Cerebellar nuclear complex (tissue), 1 donor: ENCODE measurements around the gene TMOD2.

Experiments
- DNase-seq, 2 experiments: peaks; one replicate each; lab custom pipeline; 2025; lab: John Stamatoyannopoulos, UW

TMOD2 gene

GRCh38 chr15:51736069-51736468 is 15.3 kb upstream of the TMOD2 start:
- no peak for DNase-seq

- peak in 1 of 2 experiments; percentile 37 for DNase-seq
Observed at GRCh38 chr15:51736751-51737521, 14.5 kb upstream of the TMOD2 start.

- DNase-seq = no peak
Observed at GRCh38 chr15:51737522-51738305, 13.7 kb upstream of the TMOD2 start, which contains the start of gene LYSMD2. Gene LYSMD2, minus strand, starts transcription at chr15:51737655. Its CDS starts 33 bp downstream, at chr15:51737622.

- no peak for DNase-seq
Observed at GRCh38 chr15:51738553-51738952, 12.8 kb upstream of the TMOD2 start.

GRCh38 chr15:51739061-51739712 is 12.2 kb upstream of the TMOD2 start:
- DNase-seq = no peak

GRCh38 chr15:51749307-51749706 is 2.1 kb upstream of the TMOD2 start:
- no peak for DNase-seq

- DNase-seq = no peak
Observed at GRCh38 chr15:51750186-51750585, 1.2 kb upstream of the TMOD2 start.

GRCh38 chr15:51751697-51752683 is 593 bp downstream of the TMOD2 start:
- no peak for DNase-seq

GRCh38 chr15:51752888-51753287 is 1.5 kb downstream of the TMOD2 start:
- no peak for DNase-seq

- no peak for DNase-seq
Observed at GRCh38 chr15:51754267-51754666, 2.9 kb downstream of the TMOD2 start.

GRCh38 chr15:51755790-51756189 is 4.4 kb downstream of the TMOD2 start:
- no peak for DNase-seq

- DNase-seq = no peak
Observed at GRCh38 chr15:51756482-51756881, 5.1 kb downstream of the TMOD2 start.

- no peak for DNase-seq
Observed at GRCh38 chr15:51757450-51757849, 6.1 kb downstream of the TMOD2 start.

- DNase-seq = peak; percentile 64 to 87
Observed at GRCh38 chr15:51758645-51759044, 7.2 kb downstream of the TMOD2 start.

GRCh38 chr15:51759557-51760070 is 8.2 kb downstream of the TMOD2 start:
- no peak for DNase-seq

GRCh38 chr15:51760805-51761204 is 9.4 kb downstream of the TMOD2 start:
- DNase-seq = no peak

GRCh38 chr15:51765751-51766150 is 14.4 kb downstream of the TMOD2 start:
- DNase-seq = no peak

GRCh38 chr15:51766341-51766740 is 14.9 kb downstream of the TMOD2 start:
- no peak for DNase-seq

- DNase-seq = no peak
Observed at GRCh38 chr15:51768018-51768417, 16.6 kb downstream of the TMOD2 start.

GRCh38 chr15:51770902-51771301 is 19.5 kb downstream of the TMOD2 start:
- DNase-seq = no peak

- no peak for DNase-seq
Observed at GRCh38 chr15:51771773-51772172, 20.4 kb downstream of the TMOD2 start.
